DOHH2 (cell line): ENCODE data around the gene NDE1.

ENCODE experiments used
- H3F3A ChIP-seq: fragments of 200-600 bp; sonication (generic), shearing (Covaris generic); 2 replicates; pipeline ENCODE4 v1.6.0; 2016; ENCODE audit warnings: antibody characterized with exemption, mild to moderate bottlenecking; ENCODE audit not compliant: control insufficient read depth, insufficient read depth
- H3K27ac ChIP-seq: fragments of 200-600 bp; sonication (generic); 2 replicates; pipeline ENCODE4 v1.5.1; 2014; ENCODE audit warnings: low read depth, mild to moderate bottlenecking, low read length, moderate library complexity
- H3K27me3 ChIP-seq: fragments of 200-600 bp; sonication (generic); 2 replicates; pipeline ENCODE4 v1.6.1; 2014; ENCODE audit warnings: mild to moderate bottlenecking, low read length, mixed read lengths; ENCODE audit not compliant: control insufficient read depth
- H3K36me3 ChIP-seq: fragments of 200-600 bp; sonication (generic); 2 replicates; pipeline ENCODE4 v1.6.1; 2014; ENCODE audit warnings: mild to moderate bottlenecking, low read length, moderate library complexity, mixed read lengths; ENCODE audit not compliant: control insufficient read depth
- H3K4me1 ChIP-seq: fragments of 200-600 bp; sonication (generic); 2 replicates; pipeline ENCODE4 v1.6.1; 2014; ENCODE audit warnings: mild to moderate bottlenecking, low read length, mixed read lengths; ENCODE audit not compliant: control insufficient read depth
- H3K4me2 ChIP-seq: fragments of 200-600 bp; sonication (generic); 2 replicates; pipeline ENCODE4 v1.6.0; 2014; ENCODE audit warnings: mild to moderate bottlenecking, low read length, moderate library complexity
- H3K4me3 ChIP-seq: fragments of 200-600 bp; sonication (generic); 2 replicates; pipeline ENCODE4 v1.5.1; 2014; ENCODE audit warnings: mild to moderate bottlenecking, low read length, mixed read lengths
- H3K79me2 ChIP-seq: fragments of 200-600 bp; sonication (generic); 2 replicates; pipeline ENCODE4 v1.6.1; 2014; ENCODE audit warnings: mild to moderate bottlenecking, low read length, mixed read lengths; ENCODE audit not compliant: control insufficient read depth
- H3K9me2 ChIP-seq: fragments of 200-600 bp; sonication (generic); replicated peaks from 2 replicates; pipeline ENCODE4 v1.6.1; 2014; ENCODE audit warnings: mild to moderate bottlenecking, low read length, mixed read lengths; ENCODE audit not compliant: control insufficient read depth
- H3K9me3 ChIP-seq: fragments of 200-600 bp; sonication (generic); 2 replicates; pipeline ENCODE4 v1.6.1; 2014; ENCODE audit warnings: antibody characterized with exemption, low read length, mixed read lengths; ENCODE audit not compliant: control insufficient read depth, insufficient read depth
- H4K20me1 ChIP-seq: fragments of 200-600 bp; sonication (generic); 2 replicates; pipeline ENCODE4 v1.6.0; 2014; ENCODE audit warnings: low read depth, mild to moderate bottlenecking, antibody characterized with exemption, low read length, moderate library complexity; ENCODE audit not compliant: control insufficient read depth, insufficient read depth
- EZH2phosphoT487 ChIP-seq: fragments of 200-600 bp; sonication (generic); IDR thresholded peaks from 2 replicates; pipeline ENCODE4 v1.6.1; 2017; ENCODE audit warnings: borderline replicate concordance, mild to moderate bottlenecking, antibody characterized with exemption, low read length, moderate library complexity, mixed read lengths
- TF ChIP-seq, protein P1 (sequence below): fragments of 200-600 bp; sonication (generic); IDR thresholded peaks from one replicate; pipeline ENCODE4 v1.5.1; 2014; ENCODE audit warnings: antibody characterized with exemption, mild to moderate bottlenecking, low read depth, low read length; ENCODE audit not compliant: poor library complexity, severe bottlenecking

The NDE1 gene

DNA sequence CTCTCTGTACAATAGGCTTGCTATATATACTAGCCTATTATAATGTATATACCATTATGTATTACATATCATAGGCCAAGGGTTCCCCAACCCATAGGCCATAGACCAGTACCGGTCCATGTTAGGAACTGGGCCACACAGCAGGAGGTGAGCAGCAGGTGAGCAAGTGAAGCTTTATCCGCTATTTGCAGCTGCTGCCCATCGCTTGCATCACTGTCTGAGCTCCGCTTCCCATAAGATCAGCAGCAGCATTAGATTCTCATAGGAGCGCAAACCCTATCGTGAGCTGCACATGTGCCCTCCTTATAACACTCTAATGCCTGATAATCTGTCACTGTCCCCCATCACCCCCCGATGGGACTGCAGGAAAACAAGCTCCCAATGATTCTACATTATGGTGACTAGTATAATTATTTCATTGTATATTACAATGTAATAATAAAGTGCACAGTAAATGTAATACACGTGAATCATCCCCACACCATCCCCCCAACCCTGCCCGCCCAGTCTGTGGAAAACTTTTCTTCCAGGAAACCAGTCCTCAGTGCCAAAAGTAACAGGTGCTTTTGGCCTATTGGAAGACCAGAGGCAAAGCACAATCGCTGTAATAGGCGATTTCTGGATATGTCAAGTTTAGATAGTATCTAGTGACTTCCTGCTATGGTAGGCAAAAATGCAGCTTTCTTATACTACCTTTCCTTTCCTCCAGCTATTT, 122.7 kb downstream of the NDE1 start:
- H3F3A ChIP-seq: no peaks in the 10 kb centered on the region
- H3K9me3 ChIP-seq: no peaks in the 10 kb centered on the region
- H3K9me2 ChIP-seq: no peaks in the 10 kb centered on the region
- no peak overlapping the region for H3K4me3 ChIP-seq
- H3K4me1 ChIP-seq: no peaks in the 10 kb centered on the region
- TF ChIP-seq, protein P1, sequence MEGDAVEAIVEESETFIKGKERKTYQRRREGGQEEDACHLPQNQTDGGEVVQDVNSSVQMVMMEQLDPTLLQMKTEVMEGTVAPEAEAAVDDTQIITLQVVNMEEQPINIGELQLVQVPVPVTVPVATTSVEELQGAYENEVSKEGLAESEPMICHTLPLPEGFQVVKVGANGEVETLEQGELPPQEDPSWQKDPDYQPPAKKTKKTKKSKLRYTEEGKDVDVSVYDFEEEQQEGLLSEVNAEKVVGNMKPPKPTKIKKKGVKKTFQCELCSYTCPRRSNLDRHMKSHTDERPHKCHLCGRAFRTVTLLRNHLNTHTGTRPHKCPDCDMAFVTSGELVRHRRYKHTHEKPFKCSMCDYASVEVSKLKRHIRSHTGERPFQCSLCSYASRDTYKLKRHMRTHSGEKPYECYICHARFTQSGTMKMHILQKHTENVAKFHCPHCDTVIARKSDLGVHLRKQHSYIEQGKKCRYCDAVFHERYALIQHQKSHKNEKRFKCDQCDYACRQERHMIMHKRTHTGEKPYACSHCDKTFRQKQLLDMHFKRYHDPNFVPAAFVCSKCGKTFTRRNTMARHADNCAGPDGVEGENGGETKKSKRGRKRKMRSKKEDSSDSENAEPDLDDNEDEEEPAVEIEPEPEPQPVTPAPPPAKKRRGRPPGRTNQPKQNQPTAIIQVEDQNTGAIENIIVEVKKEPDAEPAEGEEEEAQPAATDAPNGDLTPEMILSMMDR: no peak
- TF ChIP-seq EZH2phosphoT487: no peak
- H3K36me3 ChIP-seq: no peaks in the 10 kb centered on the region
- H3K27ac ChIP-seq: no peak overlapping the region
- no peaks in the 10 kb centered on the region for H3K27me3 ChIP-seq
- H3K4me2 ChIP-seq: no peak overlapping the region
- no peaks in the 10 kb centered on the region for H4K20me1 ChIP-seq
- no peaks in the 10 kb centered on the region for H3K79me2 ChIP-seq

GRCh38 chr16:15773968-15774367, 123.9 kb downstream of the NDE1 start:
- no peaks in the 10 kb centered on the region for H3K36me3 ChIP-seq
- H3K9me3 ChIP-seq: no peaks in the 10 kb centered on the region
- H3K9me2 ChIP-seq: no peaks in the 10 kb centered on the region
- no peaks in the 10 kb centered on the region for H3K27me3 ChIP-seq
- no peak overlapping the region for H3K4me2 ChIP-seq
- no peaks in the 10 kb centered on the region for H4K20me1 ChIP-seq
- H3K4me1 ChIP-seq: peaks cover 4% of the 10 kb centered on the region; the same call in 1 of the 2 replicates
- no peak for TF ChIP-seq EZH2phosphoT487
- TF ChIP-seq, protein P1: no peak
- no peak overlapping the region for H3K27ac ChIP-seq
- H3K79me2 ChIP-seq: no peaks in the 10 kb centered on the region
- H3K4me3 ChIP-seq: no peak overlapping the region
- no peaks in the 10 kb centered on the region for H3F3A ChIP-seq

DNA sequence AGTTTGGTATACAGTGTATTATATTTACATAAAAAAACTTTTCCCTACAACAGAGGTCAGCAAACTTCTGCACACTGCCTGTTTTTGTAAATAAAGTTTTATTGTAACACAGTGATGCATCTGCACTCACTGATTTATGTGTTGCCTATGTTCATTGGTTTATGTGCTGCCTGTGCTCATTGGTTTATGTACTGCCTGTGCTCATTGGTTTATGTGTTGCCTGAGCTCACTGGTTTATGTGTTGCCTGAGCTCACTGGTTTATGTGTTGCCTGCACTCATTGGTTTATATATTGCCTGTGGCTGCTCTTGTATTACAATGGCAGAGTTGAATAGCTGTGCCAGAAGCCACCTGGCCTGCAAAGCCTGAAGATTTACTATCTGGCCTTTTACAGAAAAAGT, 125.2 kb downstream of the NDE1 start:
- Histone ChIP-seq H3K36me3 (no peaks in the 10 kb centered on the region), H3K4me2 (no peak overlapping the region), H3F3A (no peaks in the 10 kb centered on the region), H3K27me3 (no peaks in the 10 kb centered on the region), H3K9me3 (no peaks in the 10 kb centered on the region), H3K4me3 (no peak overlapping the region), H3K9me2 (no peaks in the 10 kb centered on the region), H3K4me1 (peaks cover 4% of the 10 kb centered on the region; the same call in 1 of the 2 replicates), H4K20me1 (no peaks in the 10 kb centered on the region), H3K79me2 (no peaks in the 10 kb centered on the region), H3K27ac (no peak overlapping the region)
- TF ChIP-seq EZH2phosphoT487: no peak
- TF ChIP-seq, protein P1: no peak
